NCI-H2107 (cell line): ENCODE data around the gene GLCCI1.

Experiments used
- DNase-seq: peaks from one replicate; lab custom pipeline; 2025; lab: John Stamatoyannopoulos, UW

Gene GLCCI1

DNA sequence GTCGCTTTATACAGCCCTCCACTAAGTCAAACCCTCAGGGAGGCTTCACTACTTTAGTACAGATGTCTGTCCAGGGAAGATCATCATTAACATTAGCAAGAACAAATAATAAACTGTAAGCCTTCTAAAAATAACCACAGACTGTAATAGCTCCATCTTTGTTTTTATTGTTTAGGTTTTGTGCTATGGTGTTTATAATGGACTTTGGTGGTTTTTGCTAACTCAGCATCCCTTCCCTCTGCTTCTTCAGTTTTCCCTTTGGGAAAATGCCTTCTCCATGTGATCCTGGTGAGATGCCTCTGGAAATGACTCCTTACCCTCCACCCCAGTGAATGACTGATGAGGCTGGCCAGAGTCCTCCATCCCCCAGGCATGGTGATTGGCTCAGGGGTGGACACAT is 162.1 kb downstream of the GLCCI1 start:
- no peak for DNase-seq

DNA sequence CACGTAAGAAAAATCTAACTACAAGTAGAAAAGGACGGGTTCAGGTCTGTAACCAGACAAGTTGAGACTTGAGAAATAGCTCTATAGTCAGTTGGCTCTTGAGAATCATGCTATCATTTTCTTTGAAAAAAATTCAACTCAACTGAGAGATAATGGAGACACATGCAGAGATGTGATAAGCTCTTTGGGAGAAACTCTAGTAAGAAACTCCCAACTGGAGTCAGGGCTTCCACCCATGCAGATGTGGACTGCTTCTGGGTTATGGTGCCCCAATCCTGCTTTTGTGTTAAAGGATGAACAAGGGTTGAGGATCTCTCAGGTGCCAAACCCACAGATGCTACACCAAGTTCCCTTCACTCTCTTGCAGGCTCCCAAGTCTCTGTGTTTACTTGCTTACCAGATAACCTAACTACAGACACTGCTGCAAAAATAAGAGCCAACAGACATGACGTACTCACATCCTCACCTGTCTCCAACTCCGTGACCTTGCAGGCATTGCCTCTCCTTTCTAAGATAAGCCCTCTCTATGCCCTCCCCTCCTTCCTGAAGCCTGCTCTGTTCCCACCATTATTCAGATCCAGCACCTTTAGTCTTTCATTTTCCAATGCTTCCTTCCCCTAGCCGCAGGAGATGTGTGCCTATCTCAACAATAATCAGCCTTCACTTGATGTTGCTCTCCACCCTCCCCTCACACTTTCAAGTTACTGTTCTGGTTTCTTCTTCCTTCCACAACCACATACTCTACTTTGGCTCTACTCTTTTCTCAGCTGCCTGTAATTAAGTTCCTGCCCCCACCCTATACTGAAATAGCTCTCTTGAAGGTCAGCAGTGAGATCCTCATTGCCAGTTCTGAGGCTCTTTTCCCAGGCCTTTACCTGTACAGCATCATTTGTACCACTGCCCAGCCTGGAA is 163.4 kb downstream of the GLCCI1 start:
- no peak for DNase-seq

DNA sequence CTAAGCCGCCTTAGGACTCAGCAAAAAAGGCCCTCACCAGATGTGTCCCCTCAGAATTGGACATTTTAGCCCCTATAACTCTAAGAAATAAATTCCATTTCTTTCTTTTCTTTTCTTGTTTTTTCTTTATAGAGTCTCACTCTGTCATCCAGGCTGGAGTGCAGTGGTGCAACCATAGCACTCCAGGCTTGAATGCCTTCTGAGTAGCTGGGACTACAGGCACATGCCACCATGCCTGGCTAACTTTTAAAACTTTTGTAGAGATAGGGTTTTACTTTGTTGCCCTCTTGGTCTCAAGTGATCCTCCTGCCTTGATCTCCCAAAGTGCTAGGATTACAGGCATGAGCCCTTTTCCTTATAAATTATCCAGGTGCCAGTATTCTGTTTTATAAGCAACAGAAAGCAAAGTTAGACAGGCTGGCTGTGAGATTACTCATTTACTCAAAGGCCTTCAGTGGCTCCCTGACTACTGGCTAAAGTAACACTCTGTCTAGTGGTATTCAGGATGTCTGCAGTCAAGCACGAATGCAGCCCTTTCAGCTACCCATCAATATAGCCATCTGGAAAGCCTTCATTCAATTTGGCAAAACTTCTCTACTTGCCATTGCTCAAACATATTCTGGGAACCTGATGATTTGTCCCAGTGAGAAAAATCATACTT is 164.7 kb downstream of the GLCCI1 start:
- no peak for DNase-seq

DNA sequence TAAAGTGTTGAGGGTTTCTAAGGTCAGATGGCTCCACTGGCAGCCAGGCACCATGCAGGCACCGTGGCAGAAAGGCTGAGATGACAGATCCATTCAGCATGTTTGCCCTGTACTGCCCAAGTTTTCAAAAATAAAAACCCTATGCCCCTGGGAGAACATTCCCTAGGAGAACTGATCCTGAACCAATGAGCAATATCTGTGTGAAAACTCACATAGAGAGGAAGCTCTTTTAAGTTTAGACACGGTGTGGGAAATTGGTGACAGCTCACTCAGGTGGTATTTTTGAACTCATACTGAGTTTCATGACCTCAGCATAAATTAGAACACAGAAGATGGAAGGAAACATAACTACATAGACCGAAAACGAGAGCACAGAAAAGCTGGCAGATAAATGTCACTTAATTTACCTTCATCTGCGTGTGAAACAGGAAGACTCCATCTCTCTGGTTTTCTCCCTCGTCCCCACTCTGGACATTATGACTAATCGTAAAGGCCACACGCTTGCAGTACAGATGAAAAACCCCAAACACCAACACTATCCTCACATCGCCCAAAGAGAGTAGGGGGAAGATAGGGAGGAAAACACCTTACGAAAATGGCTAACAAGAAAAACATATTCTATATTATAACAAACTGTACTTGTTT is 165.6 kb downstream of the GLCCI1 start:
- DNase-seq, result no peak

DNA sequence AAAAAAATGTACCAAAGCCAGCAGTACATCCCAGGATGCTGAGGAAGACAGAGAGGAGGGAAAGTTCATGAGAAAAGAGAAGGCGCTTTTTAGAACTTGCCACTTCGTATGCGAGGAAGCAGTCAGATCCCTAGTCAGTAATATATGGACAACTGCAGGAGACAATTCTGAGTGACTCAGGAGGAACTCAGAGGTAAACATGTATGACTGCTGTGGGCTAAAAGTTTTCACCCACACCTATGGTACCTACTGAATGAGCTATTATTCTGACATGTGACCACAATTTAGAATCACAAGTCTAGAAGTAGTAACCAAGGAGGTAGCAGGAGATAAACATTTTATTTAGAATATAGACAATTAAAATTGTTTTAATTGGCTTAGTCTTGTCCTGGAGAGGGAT is 166.8 kb downstream of the GLCCI1 start:
- DNase-seq, result no peak

DNA sequence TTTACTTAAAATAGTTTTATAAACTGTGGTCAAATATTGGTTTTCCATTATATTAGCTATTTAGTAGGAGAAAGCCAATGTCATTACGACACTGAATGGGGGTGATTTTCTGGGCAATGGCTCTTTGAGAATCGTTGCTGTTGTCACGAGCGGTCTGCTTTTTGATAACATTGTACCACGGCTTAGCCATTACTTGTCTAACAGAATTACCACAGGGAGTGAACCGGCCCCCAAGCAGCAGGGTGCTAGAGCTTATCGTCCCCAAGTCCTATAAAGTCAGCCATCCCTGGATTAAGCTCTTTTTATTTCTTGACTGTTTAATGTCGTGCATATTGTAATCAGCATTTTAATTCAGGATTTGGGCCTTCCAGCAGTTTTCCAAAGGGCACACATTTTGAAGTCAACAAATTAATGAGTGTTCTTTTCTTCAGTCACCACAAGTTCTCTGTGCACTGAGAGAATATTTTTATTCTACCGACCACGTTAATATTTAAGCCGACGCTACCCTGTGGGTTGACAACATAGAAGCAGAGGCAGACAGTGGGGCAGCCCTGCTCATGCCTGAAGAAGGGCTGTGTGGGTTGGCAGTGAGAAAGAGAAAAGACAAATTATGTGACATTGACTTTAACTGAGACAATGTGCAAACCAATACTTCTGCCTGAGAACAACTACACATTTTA is 167.6 kb downstream of the GLCCI1 start:
- DNase-seq, result no peak
